Astrocyte (in vitro differentiated cells and primary cell): ENCODE data around the gene MYBL2. TPM values are rescaled to one million over a fixed set of nuclear protein-coding genes. Genes with fewer than 3 reads are reported as not detected.

Experiments used
- total RNA-seq: library from RNA; stranded (reverse); gene quantifications from 2 replicates; pipeline ENCODE4 v1.2.1, GENCODE V29; 2021

Gene MYBL2
- total RNA-seq, 1 donor from 2014 or later, result 6.2 TPM

Other genes starting within 250 kb of the MYBL2 start
- 149 and 150 TPM in 2 replicates for gene SRSF6, start 209.2 kb upstream of the MYBL2 start, total RNA-seq
- gene L3MBTL1, start 159.4 kb upstream of the MYBL2 start, total RNA-seq, result 8.4 and 13.0 TPM in 2 replicates
- 0.64 and 1.0 TPM in 2 replicates for gene SGK2, start 108.1 kb upstream of the MYBL2 start, total RNA-seq
- 27.0 and 34.8 TPM in 2 replicates for gene IFT52, start 76.2 kb upstream of the MYBL2 start, total RNA-seq
- not detected in 2 replicates for gene GTSF1L, start 59.9 kb downstream of the MYBL2 start, total RNA-seq
- 0.16 TPM in 1 of 2 replicates, not detected in the other for gene TOX2, start 247.7 kb downstream of the MYBL2 start, total RNA-seq